ENCODE measurements around the gene SCN10A. TPM values are rescaled to one million over a fixed set of nuclear protein-coding genes. Genes with fewer than 3 reads are reported as not detected.

SCN10A gene
- total RNA-seq: not detected

DNA sequence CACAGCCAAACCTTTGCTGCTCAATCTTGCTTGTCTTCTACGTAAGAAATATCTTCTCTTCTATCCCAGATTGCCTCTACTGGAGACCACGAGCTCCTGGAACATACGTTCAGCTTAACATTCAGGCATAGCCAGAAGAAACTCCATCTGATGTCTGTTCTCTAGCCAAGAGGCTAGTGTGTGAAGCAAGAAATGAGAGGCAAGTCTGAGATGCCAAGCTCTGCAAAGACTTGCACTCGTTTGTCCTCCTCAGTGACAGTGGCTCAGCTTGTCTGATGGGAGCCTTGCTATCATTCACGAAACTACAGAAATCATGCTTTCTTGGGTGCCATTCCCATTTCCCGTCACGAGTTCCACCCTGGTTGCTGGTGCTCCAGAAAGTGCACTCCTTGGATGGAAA, at the start of gene SCN10A:
Gene SCN10A, minus strand, starts transcription at position 192 of the 400 bp plus-strand sequence. CDS start 22,207 bp downstream, outside the sequence.
- no peaks in the 10 kb centered on the region for H3K4me1 Mint-ChIP-seq (ENCODE audit: low read depth)
- H3K27ac Mint-ChIP-seq: no peak within 1 kb of the TSS
- DNase-seq (no peak), ATAC-seq (replicated peaks in 1 of 2) (no peak)
- H3K36me3 Mint-ChIP-seq (ENCODE audit: insufficient read depth in 2 of 2): no peaks in the 10 kb centered on the region
- H3K27me3 Mint-ChIP-seq (ENCODE audit: low read depth): peaks cover 24% of the 10 kb centered on the region
- H3K9me3 Mint-ChIP-seq: no peaks in the 10 kb centered on the region
- H3K4me3 Mint-ChIP-seq: no peak within 1 kb of the TSS

DNA sequence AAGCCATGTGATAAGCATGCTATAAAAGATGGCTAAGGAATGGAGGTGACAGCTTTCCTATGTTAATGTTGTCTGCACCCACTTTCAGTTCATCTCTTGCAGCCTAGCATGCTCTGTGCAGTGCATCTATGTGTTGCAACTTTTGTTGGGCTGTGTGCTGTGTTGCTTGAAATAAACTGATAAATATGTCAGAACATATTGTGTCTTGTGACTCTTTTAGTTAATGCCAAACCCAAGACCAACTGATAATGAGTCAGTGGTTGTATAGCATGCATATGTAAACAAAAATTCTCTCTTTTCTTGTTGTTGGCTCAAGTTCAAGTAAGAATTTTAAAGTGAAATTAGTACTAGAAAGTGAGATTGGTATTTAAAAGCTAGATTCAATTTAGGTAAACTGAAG, 37.0 kb upstream of the SCN10A start:
- Mint-ChIP-seq H3K4me3 (no peak overlapping the region), H3K27ac (no peak overlapping the region), H3K9me3 (peaks cover under 1 to 7% of the 10 kb centered on the region in 2 donors), H3K4me1 (ENCODE audit: low read depth) (no peaks in the 10 kb centered on the region), H3K27me3 (ENCODE audit: low read depth) (peaks cover 13% of the 10 kb centered on the region), H3K36me3 (ENCODE audit: insufficient read depth in 2 of 2) (no peaks in the 10 kb centered on the region)
- ATAC-seq (replicated peaks in 1 of 2) (no peak), DNase-seq (no peak)

DNA sequence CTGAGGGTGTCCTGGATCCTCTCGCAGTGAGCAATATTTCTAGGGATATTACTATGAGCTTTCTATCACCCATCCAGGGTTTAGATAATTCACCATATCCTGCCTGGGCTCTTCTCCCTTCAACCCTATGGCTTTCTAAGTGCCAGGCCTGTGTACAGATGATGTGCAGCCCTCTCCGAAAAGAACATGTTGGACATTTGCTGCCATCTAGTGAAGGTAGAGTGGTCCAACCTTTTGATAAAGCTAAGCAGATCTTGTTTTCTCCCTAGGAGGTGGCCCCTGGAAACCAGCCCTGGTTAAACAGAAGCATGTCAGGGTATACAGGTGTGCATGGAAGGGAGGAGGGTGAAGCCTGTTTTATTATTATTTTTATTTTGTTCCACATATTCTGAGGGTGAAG, 27.9 kb upstream of the SCN10A start:
- peaks cover 39% of the 10 kb centered on the region for H3K27me3 Mint-ChIP-seq (ENCODE audit: low read depth)
- H3K4me1 Mint-ChIP-seq (ENCODE audit: low read depth): no peaks in the 10 kb centered on the region
- H3K36me3 Mint-ChIP-seq (ENCODE audit: insufficient read depth in 2 of 2): no peaks in the 10 kb centered on the region
- H3K4me3 Mint-ChIP-seq: no peak overlapping the region
- DNase-seq (peak; percentile 3 to 9), ATAC-seq (replicated peaks in 1 of 2) (peak; percentile 50 to 51)
- H3K9me3 Mint-ChIP-seq: no peaks in the 10 kb centered on the region
- no peak overlapping the region for H3K27ac Mint-ChIP-seq

DNA sequence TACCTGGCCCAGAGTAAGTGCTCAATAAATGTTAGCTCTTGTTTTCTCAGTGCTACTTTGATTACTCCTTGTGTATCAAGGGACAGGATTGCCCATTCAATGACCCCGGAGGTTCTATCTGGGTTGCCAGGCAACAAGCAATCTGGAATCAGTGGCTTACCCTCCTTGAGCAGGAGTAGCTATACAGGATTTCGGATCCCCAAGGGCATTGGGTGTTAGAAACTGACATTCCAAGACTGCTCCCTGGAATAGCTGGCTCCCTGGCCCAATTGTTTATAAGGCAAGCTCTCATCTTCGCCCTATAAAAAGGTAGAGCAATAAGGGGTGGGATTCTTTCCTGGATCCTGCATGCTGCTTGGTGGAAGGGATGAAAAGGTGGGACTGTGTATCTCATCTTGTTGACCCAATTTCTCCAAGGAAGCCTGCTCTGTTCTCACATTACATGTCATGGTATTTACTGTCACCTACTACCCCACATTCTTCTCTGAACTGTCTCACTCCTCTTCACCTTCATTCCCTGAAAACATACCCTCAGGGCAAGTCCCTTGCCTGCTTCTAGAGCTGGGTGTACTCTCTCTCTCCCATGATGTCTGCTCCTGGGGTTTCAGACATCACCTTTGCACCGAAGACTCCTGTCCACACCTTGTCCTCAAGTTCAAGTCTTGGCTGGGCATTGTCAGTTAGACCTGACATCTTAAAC, 26.4 kb upstream of the SCN10A start:
- Mint-ChIP-seq H3K9me3 (no peaks in the 10 kb centered on the region), H3K4me3 (no peak overlapping the region), H3K4me1 (ENCODE audit: low read depth) (no peaks in the 10 kb centered on the region), H3K27ac (no peak overlapping the region), H3K27me3 (ENCODE audit: low read depth) (peaks cover 38% of the 10 kb centered on the region), H3K36me3 (ENCODE audit: insufficient read depth in 2 of 2) (no peaks in the 10 kb centered on the region)
- DNase-seq (no peak), ATAC-seq (replicated peaks in 1 of 2) (no peak)

DNA sequence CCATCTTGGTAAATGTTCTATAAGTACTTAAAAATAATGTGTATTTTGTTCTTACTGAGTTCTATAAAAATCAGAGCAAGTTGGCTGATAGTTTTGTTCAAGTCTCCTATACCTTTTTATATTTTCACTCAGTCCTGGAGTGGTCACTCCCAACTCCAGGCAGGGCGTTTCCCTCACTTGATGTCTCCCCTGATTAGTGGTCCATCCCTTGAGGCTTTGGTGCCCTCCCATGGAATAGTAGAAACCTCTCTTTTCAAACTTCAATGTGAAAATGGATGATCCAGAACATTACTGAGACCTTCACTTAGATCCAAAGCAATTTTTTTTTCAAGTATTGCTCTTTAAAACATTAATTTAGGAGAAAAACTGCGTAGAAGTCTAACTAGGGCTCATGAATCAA, 25.0 kb upstream of the SCN10A start:
- H3K4me1 Mint-ChIP-seq (ENCODE audit: low read depth): no peaks in the 10 kb centered on the region
- no peaks in the 10 kb centered on the region for H3K9me3 Mint-ChIP-seq
- H3K27ac Mint-ChIP-seq: no peak overlapping the region
- ATAC-seq (replicated peaks in 1 of 2) (no peak), DNase-seq (no peak)
- H3K36me3 Mint-ChIP-seq (ENCODE audit: insufficient read depth in 2 of 2): no peaks in the 10 kb centered on the region
- H3K4me3 Mint-ChIP-seq: no peak overlapping the region
- H3K27me3 Mint-ChIP-seq (ENCODE audit: low read depth): peaks cover 31% of the 10 kb centered on the region

DNA sequence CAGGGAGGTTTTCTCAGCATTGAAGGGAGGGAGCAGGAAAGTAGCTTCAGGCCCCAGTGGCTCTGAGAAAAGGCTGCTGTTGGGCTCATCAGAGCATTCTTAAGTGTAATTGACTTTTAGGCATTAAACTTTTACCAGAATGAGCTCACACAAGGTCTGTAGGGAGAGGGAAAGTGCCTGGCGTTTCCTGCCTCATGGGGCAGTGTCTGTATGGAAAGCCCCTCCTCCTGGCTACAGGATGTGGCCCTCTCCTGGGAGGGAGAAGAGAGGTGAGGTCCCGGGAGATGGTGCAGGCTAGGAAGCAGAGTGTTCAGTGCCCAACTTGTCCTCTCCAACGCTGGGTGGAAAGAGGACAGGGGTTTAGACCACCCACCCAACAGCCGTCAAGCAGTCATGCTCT, 21.3 kb upstream of the SCN10A start:
- H3K9me3 Mint-ChIP-seq: no peaks in the 10 kb centered on the region
- DNase-seq (no peak), ATAC-seq (replicated peaks in 1 of 2) (no peak)
- H3K4me1 Mint-ChIP-seq (ENCODE audit: low read depth): peaks cover 10% of the 10 kb centered on the region
- no peak overlapping the region for H3K27ac Mint-ChIP-seq
- no peaks in the 10 kb centered on the region for H3K36me3 Mint-ChIP-seq (ENCODE audit: insufficient read depth in 2 of 2)
- peaks cover 14% of the 10 kb centered on the region for H3K27me3 Mint-ChIP-seq (ENCODE audit: low read depth)
- no peak overlapping the region for H3K4me3 Mint-ChIP-seq

DNA sequence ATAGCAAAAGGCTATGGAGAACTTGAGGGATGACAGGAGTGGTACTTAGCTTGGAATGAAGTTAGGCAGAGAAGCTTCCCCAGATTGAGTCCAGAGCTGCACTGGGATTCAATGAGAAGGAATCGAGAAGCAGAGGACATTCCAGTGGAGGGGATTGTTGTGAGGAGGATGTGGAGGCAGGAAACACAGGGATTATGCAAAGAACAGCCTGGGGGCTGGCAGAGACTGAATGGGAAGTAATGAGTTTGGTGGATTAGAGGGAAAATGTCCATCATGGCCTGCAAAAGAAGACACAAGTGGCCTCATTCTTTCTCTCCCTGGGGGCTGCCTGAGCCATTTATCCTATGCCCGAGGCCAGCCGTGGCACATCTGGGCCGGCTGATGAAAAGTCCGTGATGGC, 20.5 kb upstream of the SCN10A start:
- Mint-ChIP-seq H3K36me3 (ENCODE audit: insufficient read depth in 2 of 2) (no peaks in the 10 kb centered on the region), H3K4me1 (ENCODE audit: low read depth) (peaks cover 10% of the 10 kb centered on the region), H3K27me3 (ENCODE audit: low read depth) (peaks cover 16% of the 10 kb centered on the region), H3K9me3 (no peaks in the 10 kb centered on the region), H3K27ac (no peak overlapping the region), H3K4me3 (no peak overlapping the region)
- ATAC-seq (replicated peaks in 1 of 2): no peak
- no peak for DNase-seq

DNA sequence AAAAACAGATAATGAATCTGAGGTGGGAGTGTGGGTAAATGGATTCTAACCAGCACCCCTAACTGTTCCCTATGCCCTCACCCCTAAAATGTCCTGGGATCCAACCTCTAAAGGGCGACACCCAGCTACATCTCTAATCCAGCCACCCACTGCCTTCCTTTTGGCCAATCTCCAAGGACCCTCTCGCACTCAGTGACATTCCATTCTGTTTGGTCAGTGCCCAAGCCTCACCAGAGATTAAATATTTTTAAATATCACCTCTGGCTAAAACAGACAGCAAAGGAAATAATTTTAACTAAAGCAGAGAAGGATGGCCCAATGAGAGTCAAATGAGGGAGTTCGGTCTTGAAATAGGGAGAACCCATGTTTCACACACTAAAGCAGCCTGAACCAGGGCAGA, 19.9 kb upstream of the SCN10A start:
- Mint-ChIP-seq H3K9me3 (no peaks in the 10 kb centered on the region), H3K4me1 (ENCODE audit: low read depth) (peaks cover 10% of the 10 kb centered on the region), H3K4me3 (no peak overlapping the region), H3K27me3 (ENCODE audit: low read depth) (peaks cover 15% of the 10 kb centered on the region), H3K27ac (no peak overlapping the region), H3K36me3 (ENCODE audit: insufficient read depth in 2 of 2) (no peaks in the 10 kb centered on the region)
- DNase-seq: no peak
- no peak for ATAC-seq (replicated peaks in 1 of 2)

DNA sequence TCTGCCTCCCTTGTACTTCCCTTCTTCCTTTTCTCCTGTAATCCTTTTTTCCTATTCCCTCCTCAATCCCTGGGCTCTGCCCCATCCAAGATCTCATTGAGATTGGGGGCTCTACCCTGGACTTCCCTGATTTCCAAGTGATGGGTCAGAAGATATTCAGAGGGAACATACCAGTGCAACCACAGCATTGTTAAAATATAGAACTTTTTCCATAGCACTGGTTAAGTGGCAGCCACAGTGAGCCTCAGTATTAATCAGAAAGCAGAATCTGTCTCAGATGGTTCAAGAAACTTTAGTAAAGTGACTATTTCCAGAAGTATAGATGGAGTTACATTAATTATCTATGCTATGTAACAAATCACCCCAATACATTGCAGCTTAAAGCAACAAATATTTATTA, 18.7 kb upstream of the SCN10A start:
- H3K27me3 Mint-ChIP-seq (ENCODE audit: low read depth): peaks cover 9% of the 10 kb centered on the region
- H3K4me1 Mint-ChIP-seq (ENCODE audit: low read depth): peaks cover 10% of the 10 kb centered on the region
- no peaks in the 10 kb centered on the region for H3K9me3 Mint-ChIP-seq
- H3K27ac Mint-ChIP-seq: peak overlapping the region; percentile 84
- DNase-seq: no peak
- H3K36me3 Mint-ChIP-seq (ENCODE audit: insufficient read depth in 2 of 2): no peaks in the 10 kb centered on the region
- peak overlapping the region; percentile 45 to 58 for H3K4me3 Mint-ChIP-seq
- ATAC-seq (replicated peaks in 1 of 2): peak in 1 of 2 donors; percentile 27

DNA sequence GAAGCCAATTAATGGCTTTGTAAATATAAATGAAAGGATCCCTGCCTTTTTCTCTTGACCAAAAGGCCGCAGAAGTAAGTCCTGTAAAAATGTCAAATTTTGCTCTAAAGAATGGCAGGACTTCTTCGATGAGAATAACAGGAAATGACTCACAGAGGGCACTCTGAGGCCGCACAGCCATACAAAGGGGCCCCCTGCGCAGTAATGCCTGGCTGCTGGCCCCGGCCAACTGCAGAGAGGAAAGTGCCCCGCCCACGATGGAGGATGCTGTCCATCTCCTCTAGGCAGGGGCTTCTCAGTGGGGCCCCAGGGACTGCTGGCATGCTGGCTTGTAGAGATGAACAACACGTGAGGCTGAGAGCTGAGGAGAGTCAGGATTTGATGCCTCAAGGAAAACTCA, 18.1 kb upstream of the SCN10A start:
- H3K4me1 Mint-ChIP-seq (ENCODE audit: low read depth): peaks cover 10% of the 10 kb centered on the region
- peak overlapping the region; percentile 55 for H3K27ac Mint-ChIP-seq
- H3K27me3 Mint-ChIP-seq (ENCODE audit: low read depth): peaks cover 7% of the 10 kb centered on the region
- no peaks in the 10 kb centered on the region for H3K36me3 Mint-ChIP-seq (ENCODE audit: insufficient read depth in 2 of 2)
- ATAC-seq (replicated peaks in 1 of 2) (peak; percentile 96 to 97), DNase-seq (peak; percentile 58 to 66)
- peak overlapping the region; percentile 49 to 57 for H3K4me3 Mint-ChIP-seq
- no peaks in the 10 kb centered on the region for H3K9me3 Mint-ChIP-seq

DNA sequence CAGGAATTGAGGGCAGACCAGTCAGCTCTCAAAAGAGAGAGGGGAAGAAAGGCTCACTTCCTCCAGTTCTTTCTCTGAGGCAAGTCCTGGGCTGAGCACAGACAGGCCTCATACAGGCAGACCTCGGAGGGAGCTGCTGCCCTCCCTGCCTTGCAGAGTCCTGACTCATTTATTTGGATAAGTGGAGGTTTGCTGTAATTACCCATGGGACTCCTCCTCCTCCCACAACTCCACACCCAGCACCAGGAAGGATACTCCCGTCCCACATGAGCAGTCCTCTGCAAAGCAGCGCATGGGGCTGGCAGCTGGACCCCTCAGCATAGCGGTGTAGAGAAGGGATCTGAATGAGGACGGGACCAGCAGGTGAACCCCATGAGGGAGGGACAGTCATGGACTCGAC, 13.4 kb upstream of the SCN10A start:
- no peak overlapping the region for H3K27ac Mint-ChIP-seq
- H3K36me3 Mint-ChIP-seq (ENCODE audit: insufficient read depth in 2 of 2): no peaks in the 10 kb centered on the region
- peaks cover 9% of the 10 kb centered on the region for H3K27me3 Mint-ChIP-seq (ENCODE audit: low read depth)
- DNase-seq: no peak
- H3K9me3 Mint-ChIP-seq: no peaks in the 10 kb centered on the region
- ATAC-seq (replicated peaks in 1 of 2): no peak
- H3K4me3 Mint-ChIP-seq: no peak overlapping the region
- H3K4me1 Mint-ChIP-seq (ENCODE audit: low read depth): peaks cover 6% of the 10 kb centered on the region

DNA sequence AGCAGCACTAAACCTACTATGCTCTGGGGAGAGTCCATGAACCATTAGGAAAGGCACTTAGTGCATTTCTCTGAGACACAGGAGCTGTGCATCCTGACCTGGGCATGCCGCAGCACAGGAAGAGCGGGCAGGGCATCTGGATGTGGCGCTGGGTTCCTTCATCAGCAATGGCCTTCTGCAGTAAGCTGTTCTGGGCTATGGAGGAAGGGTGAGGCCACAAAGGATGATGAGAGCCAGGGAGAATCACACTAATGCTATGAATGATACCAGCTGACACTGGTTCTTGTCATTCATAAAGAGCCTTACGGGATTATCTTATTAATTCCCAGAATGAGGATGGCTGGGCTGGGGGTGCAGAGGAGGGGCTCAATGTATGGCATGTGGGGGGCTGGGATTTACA, 12.7 kb upstream of the SCN10A start:
- Mint-ChIP-seq H3K27ac (no peak overlapping the region), H3K27me3 (ENCODE audit: low read depth) (peaks cover 14% of the 10 kb centered on the region), H3K36me3 (ENCODE audit: insufficient read depth in 2 of 2) (no peaks in the 10 kb centered on the region), H3K4me1 (ENCODE audit: low read depth) (no peaks in the 10 kb centered on the region), H3K4me3 (no peak overlapping the region), H3K9me3 (no peaks in the 10 kb centered on the region)
- DNase-seq (no peak), ATAC-seq (replicated peaks in 1 of 2) (no peak)

DNA sequence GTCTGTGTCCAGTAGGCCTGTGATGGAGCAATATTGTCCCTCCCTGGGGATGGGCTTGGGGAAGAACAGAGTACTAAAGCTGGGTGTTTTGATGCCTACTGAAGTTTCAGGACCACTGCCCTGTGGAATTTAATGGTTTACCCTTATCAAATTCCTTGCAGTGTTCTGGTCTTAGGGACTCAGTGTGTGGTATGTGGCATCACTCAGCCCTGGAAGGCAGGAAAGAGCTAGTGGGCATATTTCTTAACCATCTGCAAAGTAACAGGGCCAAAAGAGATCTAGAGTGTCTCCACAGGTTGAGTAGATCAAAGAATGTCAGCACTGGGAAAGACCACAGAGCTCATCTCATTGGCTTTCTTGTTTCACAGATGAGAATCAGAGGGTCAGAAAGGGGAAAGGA, 11.8 kb upstream of the SCN10A start:
- ATAC-seq (replicated peaks in 1 of 2) (no peak), DNase-seq (no peak)
- no peak overlapping the region for H3K4me3 Mint-ChIP-seq
- peaks cover 17% of the 10 kb centered on the region for H3K27me3 Mint-ChIP-seq (ENCODE audit: low read depth)
- H3K36me3 Mint-ChIP-seq (ENCODE audit: insufficient read depth in 2 of 2): no peaks in the 10 kb centered on the region
- no peaks in the 10 kb centered on the region for H3K9me3 Mint-ChIP-seq
- no peak overlapping the region for H3K27ac Mint-ChIP-seq
- no peaks in the 10 kb centered on the region for H3K4me1 Mint-ChIP-seq (ENCODE audit: low read depth)

DNA sequence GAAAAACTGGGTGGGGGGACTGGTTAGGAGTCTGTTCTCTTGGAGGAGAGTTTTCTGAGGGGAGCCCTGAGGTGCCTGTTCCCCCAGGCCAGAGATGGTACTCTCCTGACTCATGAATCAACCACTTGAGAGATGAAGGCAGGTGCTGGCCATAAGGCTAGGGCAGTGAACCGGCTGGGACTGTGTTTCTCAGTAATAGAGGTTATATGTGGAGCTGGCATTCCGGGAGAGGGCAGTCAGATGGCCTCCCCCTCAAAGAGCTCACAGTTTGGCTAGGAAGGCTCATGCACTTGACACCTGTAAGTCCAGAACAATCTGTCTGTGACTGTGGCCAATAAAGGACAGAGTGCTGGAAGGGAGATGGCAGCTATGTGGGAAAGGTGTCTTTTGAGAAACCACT, 10.0 kb upstream of the SCN10A start:
- ATAC-seq (replicated peaks in 1 of 2): no peak
- Mint-ChIP-seq H3K27ac (no peak overlapping the region), H3K27me3 (ENCODE audit: low read depth) (peaks cover 26% of the 10 kb centered on the region), H3K9me3 (no peaks in the 10 kb centered on the region), H3K4me1 (ENCODE audit: low read depth) (no peaks in the 10 kb centered on the region), H3K4me3 (no peak overlapping the region), H3K36me3 (ENCODE audit: insufficient read depth in 2 of 2) (no peaks in the 10 kb centered on the region)
- no peak for DNase-seq

All from activated T-cell treated with anti-CD3 and anti-CD28 coated beads, Interleukin-2, amount 50 U/mL, for 72 hours (primary cell).